KOPT-K1 (cell line): Measurements from ENCODE around the gene PKMYT1.

Experiments
- H3K27ac ChIP-seq: fragments of 200-600 bp; sonication (generic); 2 replicates; pipeline ENCODE4 v1.5.1; 2016; ENCODE audit warnings: antibody characterized with exemption, mild to moderate bottlenecking, low read depth, low read length; ENCODE audit not compliant: poor library complexity, severe bottlenecking
- H3K36me3 ChIP-seq: fragments of 200-600 bp; sonication (generic); 2 replicates; pipeline ENCODE4 v1.5.1; 2017; ENCODE audit warnings: antibody characterized with exemption, mild to moderate bottlenecking, low read length, moderate library complexity; ENCODE audit not compliant: insufficient read depth
- H3K9me3 ChIP-seq: fragments of 200-600 bp; sonication (generic); 2 replicates; pipeline ENCODE4 v1.5.1; 2017; ENCODE audit warnings: antibody characterized with exemption, low read length, mild to moderate bottlenecking; ENCODE audit not compliant: insufficient read depth, poor library complexity, severe bottlenecking

The PKMYT1 gene

DNA sequence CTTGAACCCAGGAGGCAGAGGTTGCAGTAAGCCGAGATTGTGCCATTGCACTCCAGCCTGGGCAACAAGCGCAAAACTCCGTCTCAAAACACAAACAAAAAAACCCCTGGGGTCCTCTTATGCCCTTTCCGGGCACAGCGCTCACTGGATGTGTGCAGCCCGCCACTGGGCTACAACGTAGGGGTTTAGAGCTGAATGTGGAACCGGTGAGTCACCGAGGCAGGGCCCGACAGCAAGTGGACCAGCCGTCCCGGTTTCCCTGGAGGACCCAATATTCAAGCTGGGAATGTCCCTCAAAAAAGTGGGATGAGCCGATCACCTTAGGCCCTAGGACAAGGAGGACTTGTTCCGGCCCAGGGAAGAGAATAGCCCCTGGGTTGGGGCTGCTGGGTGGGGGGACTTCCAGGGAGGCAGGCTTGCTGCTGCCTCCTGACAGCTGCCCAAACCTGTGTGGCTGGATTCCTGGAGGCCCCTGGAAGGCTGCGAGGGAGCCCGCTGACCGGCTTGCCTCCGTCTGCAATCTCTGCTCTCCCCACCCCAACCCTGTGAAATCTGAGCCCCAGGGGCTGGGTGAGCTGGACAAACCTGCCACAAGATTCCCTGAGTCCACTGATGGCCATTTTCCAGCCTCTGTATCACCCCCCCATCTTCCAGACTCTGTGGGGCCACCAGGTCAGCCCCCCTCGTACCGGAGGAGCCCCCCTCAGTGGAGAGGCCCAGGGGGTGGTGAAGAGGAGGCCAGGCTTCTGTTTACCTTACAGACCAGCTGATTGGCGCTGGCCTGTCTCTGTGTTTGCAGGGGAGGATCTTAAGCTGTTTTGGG, 29.5 kb upstream of the PKMYT1 start:
- no peaks in the 10 kb centered on the region for H3K9me3 ChIP-seq
- no peak overlapping the region for H3K27ac ChIP-seq
- H3K36me3 ChIP-seq: no peaks in the 10 kb centered on the region

DNA sequence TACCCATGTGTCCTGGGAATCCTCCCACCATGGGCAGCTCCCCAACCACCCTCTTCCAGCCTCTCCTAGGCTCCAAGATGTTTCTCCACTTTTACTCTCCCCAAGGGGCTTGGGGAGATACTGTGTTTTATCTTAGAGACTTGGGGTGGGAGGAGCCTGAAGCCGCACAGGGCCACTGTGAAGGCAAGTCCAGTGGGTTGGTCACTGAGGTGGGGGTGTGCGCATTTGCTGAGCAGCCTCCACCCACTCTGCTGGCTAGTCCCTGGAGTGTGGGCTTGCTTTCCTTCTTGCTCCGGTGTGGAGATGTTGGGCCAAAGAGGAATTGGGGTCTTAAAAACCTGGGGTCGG, 28.4 kb upstream of the PKMYT1 start:
- Histone ChIP-seq H3K36me3 (no peaks in the 10 kb centered on the region), H3K9me3 (no peaks in the 10 kb centered on the region), H3K27ac (no peak overlapping the region)

GRCh38 chr16:3007957-3008689, 27.9 kb upstream of the PKMYT1 start:
- no peak overlapping the region for H3K27ac ChIP-seq
- H3K36me3 ChIP-seq: no peaks in the 10 kb centered on the region
- H3K9me3 ChIP-seq: no peaks in the 10 kb centered on the region

DNA sequence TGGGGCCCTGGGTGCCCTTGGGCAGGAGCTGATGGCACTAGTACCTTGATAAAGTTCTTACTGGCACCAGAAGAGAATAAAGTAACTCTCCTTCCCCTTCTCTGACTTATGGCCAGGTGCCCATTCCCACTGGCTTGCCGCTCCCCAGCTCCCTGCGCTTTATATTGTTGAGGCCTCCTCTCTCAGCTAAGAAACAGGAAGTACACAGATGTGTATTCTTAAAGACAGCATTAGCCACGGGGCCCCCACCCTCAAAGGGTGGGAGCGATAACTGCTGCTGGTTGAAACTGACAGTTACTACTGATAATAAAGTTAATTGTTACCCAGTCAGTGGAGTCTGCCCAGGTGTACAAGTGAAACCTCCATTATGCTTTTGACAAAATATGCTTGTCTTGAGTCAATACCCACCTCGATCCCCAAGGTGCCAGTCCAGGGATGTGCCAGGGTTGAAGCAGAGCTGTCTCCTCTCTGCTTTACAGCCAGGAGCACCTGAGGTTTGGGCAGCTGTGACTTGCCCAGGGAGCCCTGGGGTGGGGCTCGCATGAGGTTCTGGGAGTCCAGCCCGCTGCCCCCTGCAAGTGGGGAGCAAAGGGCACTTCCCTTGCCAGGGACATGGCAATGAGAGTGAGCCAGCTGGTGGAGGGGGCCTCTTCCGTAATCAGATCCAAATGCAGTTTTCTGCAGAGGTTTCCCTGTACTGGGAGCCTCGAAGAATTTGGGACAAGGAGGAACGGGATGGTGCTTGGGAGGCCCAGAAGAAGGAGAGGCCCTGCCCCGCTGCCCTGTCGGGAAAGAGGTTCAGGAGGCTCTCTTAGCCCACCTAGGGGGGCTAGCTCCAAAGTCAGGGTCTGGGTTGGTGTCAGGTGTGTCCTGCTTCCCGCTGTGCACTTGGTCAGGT, 27.1 kb upstream of the PKMYT1 start:
- Histone ChIP-seq H3K27ac (no peak overlapping the region), H3K36me3 (no peaks in the 10 kb centered on the region), H3K9me3 (no peaks in the 10 kb centered on the region)

DNA sequence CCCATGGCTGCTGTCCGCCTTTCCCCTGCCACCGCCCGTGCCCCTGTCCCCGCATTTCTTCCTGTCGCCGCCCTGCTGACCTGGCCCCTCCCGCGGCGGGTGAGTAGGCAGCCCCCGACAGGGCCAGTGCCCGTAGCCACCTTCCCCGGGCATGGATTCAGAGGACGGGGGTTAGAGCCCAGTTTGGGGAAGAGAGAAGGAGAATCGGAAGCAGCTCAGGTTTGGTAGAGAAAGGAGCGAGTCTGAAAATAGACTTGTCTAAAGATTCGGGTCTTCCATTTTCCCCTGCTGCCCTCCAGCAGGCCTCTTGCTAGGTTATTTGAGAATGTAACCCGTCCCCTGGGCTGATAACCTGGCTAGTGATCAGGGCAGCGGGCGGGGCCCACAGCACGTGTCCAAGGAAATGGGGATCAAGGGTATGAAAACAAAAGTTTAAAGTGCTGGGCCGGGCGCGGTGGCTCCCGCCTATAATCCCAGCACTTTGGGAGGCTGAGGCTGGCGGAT, 24.6 kb upstream of the PKMYT1 start:
- Histone ChIP-seq H3K27ac (no peak overlapping the region), H3K9me3 (no peaks in the 10 kb centered on the region), H3K36me3 (no peaks in the 10 kb centered on the region)

- H3K9me3 ChIP-seq: no peaks in the 10 kb centered on the region
- H3K36me3 ChIP-seq: no peaks in the 10 kb centered on the region
- no peak overlapping the region for H3K27ac ChIP-seq
These were observed 24.1 kb upstream of the PKMYT1 start for GRCh38 chr16:3004319-3004718.

DNA sequence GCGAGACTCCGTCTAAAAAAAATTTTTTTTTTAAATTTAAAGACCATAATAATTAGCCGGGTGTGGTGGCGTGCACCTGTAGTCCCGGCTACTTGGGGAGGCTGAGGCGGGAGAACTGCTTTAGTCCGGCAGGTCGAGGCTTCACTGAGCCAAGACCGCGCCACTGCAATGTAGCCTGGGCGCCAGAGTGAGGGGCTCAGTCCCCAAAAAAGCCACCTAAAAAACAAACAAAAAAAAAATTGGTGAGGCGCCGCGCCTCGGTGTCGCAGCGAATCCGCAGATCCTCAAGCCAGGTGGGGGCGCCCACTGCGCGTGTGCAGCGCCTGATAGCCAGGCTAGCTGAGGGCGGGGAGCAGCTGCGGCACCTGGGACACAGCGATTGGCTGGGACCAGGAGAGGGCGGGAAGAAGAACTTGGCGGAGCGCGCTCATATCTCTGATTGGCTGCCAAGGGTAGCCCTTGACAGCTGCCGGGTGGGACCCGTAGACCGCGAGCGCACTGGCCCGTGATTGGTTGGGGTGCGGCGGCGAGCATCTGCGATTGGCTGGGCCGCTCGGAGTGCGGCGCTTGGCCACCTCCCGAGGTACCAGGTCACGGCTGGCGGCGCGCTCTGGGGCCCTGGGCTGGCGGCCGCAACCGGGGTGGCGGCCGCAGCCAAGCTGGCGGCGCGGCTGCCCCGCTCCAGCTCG, 23.5 kb upstream of the PKMYT1 start:
- H3K9me3 ChIP-seq: no peaks in the 10 kb centered on the region
- H3K36me3 ChIP-seq: no peaks in the 10 kb centered on the region
- no peak overlapping the region for H3K27ac ChIP-seq

- no peak overlapping the region for H3K27ac ChIP-seq
- H3K9me3 ChIP-seq: no peaks in the 10 kb centered on the region
- H3K36me3 ChIP-seq: no peaks in the 10 kb centered on the region
These were observed 21.1 kb upstream of the PKMYT1 start for GRCh38 chr16:3001316-3001715.

- Histone ChIP-seq H3K27ac (no peak overlapping the region), H3K9me3 (no peaks in the 10 kb centered on the region), H3K36me3 (no peaks in the 10 kb centered on the region)
These were observed 20.3 kb upstream of the PKMYT1 start for GRCh38 chr16:3000540-3000939.

GRCh38 chr16:2999929-3000328, 19.7 kb upstream of the PKMYT1 start:
- Histone ChIP-seq H3K36me3 (no peaks in the 10 kb centered on the region), H3K27ac (no peak overlapping the region), H3K9me3 (no peaks in the 10 kb centered on the region)

DNA sequence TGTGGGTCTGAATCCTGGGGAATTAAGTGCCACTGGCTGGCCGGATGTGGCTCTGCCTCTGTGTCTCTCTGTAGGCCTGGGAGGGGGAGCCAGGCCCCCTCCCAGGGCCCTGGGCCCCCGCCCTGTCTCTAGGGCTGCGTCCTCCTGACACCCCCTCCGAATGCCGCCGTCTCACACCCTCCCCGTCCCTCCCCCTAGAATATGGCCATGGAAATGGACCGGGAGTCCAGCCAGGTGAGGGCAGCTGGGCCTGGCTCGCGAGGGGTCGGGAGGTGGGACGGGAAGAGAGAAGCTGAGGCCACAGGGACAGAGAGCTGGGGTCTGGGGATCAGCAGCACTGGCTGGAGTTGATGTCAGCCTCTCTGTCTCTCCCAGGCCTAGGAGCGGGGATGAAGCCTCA, 16.1 kb upstream of the PKMYT1 start:
- H3K36me3 ChIP-seq: no peaks in the 10 kb centered on the region
- no peak overlapping the region for H3K27ac ChIP-seq
- no peaks in the 10 kb centered on the region for H3K9me3 ChIP-seq

DNA sequence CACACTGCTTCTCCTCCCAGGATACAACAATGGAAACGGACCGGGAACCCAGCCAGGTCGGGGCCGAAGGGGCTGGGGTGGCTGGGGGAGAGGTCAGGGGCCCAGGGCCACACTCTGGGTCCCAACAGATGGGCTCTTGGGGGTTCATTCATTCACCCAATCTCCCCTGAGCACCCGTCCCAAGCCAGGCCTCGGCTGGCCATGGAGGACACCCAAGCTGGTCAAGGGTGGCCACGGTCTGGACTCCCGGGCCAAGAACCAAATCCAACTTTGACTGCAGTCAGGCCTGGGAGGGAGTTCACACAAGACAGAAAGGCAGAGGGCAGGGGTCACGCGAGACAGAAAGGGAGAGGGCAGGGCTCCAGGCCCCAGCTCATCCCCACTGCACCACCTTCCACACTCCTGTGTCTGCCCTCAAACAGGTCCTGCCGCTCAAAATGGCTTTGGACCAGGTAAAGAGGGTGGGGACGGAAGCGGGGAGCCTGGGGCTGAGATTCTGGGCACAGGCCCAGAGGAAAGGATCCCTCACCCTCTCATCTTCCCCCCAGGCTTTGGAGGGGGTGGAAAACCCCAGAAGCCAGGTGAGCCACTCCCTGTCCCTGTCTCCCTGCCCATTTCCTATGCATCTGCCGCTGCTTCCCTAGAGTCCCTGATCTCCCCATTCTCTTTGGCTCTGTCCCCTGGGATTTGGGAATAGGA, 12.3 kb upstream of the PKMYT1 start:
- no peaks in the 10 kb centered on the region for H3K36me3 ChIP-seq
- no peak overlapping the region for H3K27ac ChIP-seq
- no peaks in the 10 kb centered on the region for H3K9me3 ChIP-seq

GRCh38 chr16:2991566-2992261, 11.5 kb upstream of the PKMYT1 start:
- no peaks in the 10 kb centered on the region for H3K9me3 ChIP-seq
- no peak overlapping the region for H3K27ac ChIP-seq
- no peaks in the 10 kb centered on the region for H3K36me3 ChIP-seq

DNA sequence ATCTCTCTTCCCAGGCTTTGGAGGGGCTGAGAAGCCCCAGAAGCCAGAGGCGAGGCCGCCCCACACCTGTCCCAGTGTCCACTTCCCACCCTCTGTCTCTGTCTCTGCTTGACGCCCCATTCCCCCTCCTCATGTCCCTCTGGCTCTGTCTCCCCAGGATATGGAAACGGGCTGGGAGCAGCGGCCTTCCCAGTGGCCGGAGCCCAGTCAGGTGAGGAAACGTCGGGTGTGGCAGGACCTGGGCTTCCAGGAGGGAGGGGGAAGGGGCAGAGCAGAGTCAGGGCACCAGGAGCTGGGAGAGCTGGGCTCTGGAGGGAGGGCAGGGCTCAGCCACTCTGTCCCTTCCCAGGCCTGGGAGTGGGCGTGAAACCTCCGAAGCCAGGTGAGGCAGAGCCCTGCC, 10.6 kb upstream of the PKMYT1 start:
- no peak overlapping the region for H3K27ac ChIP-seq
- no peaks in the 10 kb centered on the region for H3K36me3 ChIP-seq
- H3K9me3 ChIP-seq: no peaks in the 10 kb centered on the region
